SK-N-SH (cell line): ENCODE data around the gene IL31.

ENCODE experiments used
- FOXJ3 ChIP-seq: sonication (generic); formaldehyde crosslinking; IDR thresholded peaks from 2 replicates; pipeline ENCODE4 v1.5.1; 2020; ENCODE audit warnings: mild to moderate bottlenecking, missing genetic modification reagents
- MXI1 ChIP-seq: IDR thresholded peaks from 2 replicates; pipeline ENCODE4 v1.6.1; 2012; ENCODE audit warnings: mild to moderate bottlenecking, low read depth, low read length, improper control_type of control experiment
- TF ChIP-seq, protein P1 (sequence below): fragments of 200-600 bp; sonication (generic); IDR thresholded peaks from 2 replicates; pipeline ENCODE4 v1.6.1; 2017; ENCODE audit warnings: antibody characterized with exemption, mild to moderate bottlenecking, moderate library complexity

DNA sequence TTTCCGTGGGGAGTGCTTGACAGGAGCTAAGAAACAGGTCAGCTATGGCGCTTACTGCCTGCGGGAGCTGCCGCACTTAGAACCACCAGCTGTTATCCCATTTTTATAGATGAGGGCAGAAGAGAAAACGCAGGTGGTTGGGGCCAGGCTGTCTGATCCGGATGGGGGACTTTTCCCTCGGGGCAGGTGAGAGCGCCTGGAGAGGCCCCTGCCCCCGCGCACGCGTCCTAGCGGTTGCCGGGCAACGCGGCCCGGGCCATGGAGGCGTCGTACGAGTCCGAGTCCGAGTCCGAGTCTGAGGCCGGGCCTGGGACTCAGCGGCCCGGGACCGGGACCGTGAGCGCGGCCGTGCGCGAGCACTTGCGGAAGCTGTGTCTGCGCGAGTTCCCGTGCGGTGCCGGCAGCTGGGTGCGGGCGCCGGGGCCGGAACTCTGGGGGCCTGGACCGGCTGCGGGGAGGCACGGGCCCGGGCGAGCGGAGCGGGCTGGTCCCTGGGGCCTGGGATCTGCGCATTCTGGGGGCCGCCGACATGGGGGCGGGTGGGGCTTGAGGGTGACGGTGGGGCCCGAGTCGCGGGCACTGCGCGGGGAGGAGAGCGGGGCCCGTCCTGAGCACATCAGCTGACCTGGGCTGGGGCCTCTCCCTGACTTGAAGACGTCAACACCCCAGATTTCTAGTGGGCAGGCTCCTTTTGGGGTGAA lies 9.0 kb upstream of the IL31 start, which contains the start of gene LRRC43:
- TF ChIP-seq FOXJ3 (CRISPR knock-in tag) (no peak), MXI1 (no peak)
- TF ChIP-seq, protein P1, sequence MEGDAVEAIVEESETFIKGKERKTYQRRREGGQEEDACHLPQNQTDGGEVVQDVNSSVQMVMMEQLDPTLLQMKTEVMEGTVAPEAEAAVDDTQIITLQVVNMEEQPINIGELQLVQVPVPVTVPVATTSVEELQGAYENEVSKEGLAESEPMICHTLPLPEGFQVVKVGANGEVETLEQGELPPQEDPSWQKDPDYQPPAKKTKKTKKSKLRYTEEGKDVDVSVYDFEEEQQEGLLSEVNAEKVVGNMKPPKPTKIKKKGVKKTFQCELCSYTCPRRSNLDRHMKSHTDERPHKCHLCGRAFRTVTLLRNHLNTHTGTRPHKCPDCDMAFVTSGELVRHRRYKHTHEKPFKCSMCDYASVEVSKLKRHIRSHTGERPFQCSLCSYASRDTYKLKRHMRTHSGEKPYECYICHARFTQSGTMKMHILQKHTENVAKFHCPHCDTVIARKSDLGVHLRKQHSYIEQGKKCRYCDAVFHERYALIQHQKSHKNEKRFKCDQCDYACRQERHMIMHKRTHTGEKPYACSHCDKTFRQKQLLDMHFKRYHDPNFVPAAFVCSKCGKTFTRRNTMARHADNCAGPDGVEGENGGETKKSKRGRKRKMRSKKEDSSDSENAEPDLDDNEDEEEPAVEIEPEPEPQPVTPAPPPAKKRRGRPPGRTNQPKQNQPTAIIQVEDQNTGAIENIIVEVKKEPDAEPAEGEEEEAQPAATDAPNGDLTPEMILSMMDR = no peak
